Activated T-helper 1 cell treated with anti-CD3 and anti-CD28 coated beads, Interleukin-12 subunit alpha, Interleukin-12 subunit beta, Interleukin-2, Interleukin-4 antibody, amounts not matched to agents 30 ng/mL and 10 ng/mL and 1 ng/mL, durations not matched to agents 14 hours and 24 hours and 36 hours (primary cell): ENCODE results near the gene PTPRK. TPM values are rescaled to one million over a fixed set of nuclear protein-coding genes. Genes with fewer than 3 reads are reported as not detected.

ENCODE experiments used
- DNase-seq: peaks from one replicate; pipeline ENCODE4 v3.0.0; 2021; ENCODE audit warnings: low spot score
- H3K27ac Mint-ChIP-seq: one replicate; pipeline ENCODE4 v1.8.0; 2021; ENCODE audit warnings: mild to moderate bottlenecking, mixed read lengths
- H3K27me3 Mint-ChIP-seq: one replicate; pipeline ENCODE4 v1.8.0; 2022; ENCODE audit warnings: mild to moderate bottlenecking, moderate library complexity, mixed read lengths; ENCODE audit not compliant: insufficient read depth
- H3K36me3 Mint-ChIP-seq: one replicate; pipeline ENCODE4 v1.8.0; 2021; ENCODE audit warnings: low read depth, mixed read lengths
- H3K4me1 Mint-ChIP-seq: one replicate; pipeline ENCODE4 v1.8.0; 2021; ENCODE audit warnings: low read depth, mixed read lengths
- H3K4me3 Mint-ChIP-seq: one replicate; pipeline ENCODE4 v1.8.0; 2021; ENCODE audit warnings: mild to moderate bottlenecking, moderate library complexity, mixed read lengths
- H3K9me3 Mint-ChIP-seq: one replicate; pipeline ENCODE4 v1.8.0; 2021; ENCODE audit warnings: mixed read lengths
- intact Hi-C: fragments of 100-400 bp; cut with micrococcal nuclease; formaldehyde crosslinking; loops from one replicate; pipeline ENCODE4 v1.15.1; 2024
- total RNA-seq: library from RNA; stranded (reverse); gene quantifications from 2 replicates; pipeline ENCODE4 v1.2.3, GENCODE V29; 2022

PTPRK gene
- total RNA-seq, 1 donor from 2014 or later: 3.2 TPM

DNA sequence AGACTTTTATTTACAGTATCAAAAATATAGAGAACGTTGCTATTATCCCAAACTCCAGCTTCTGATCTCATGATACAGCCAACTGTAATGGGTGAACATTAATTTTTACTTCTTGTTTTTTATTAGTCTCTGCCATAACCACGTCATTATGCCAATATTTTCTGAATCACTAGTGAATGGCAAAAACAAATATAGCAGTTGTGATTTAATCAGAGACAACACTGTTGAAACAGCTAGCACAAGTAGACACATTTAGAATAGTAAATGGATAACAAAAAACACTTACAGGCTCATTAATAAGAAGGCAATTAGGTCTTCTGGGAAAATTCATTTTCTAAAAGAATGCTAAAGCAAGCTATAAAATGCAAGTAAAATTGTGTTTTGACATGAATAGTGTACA, 8.1 kb downstream of the PTPRK start:
- Mint-ChIP-seq H3K36me3 (no peaks in the 10 kb centered on the region), H3K27me3 (peaks cover 42% of the 10 kb centered on the region), H3K9me3 (no peaks in the 10 kb centered on the region), H3K27ac (no peak overlapping the region), H3K4me3 (no peak overlapping the region), H3K4me1 (no peaks in the 10 kb centered on the region)
- no peak for DNase-seq
- intact Hi-C loops: no loop called here

- DNase-seq: no peak
- Mint-ChIP-seq H3K4me3 (no peak overlapping the region), H3K27me3 (peaks cover 34% of the 10 kb centered on the region), H3K9me3 (no peaks in the 10 kb centered on the region), H3K36me3 (no peaks in the 10 kb centered on the region), H3K27ac (no peak overlapping the region), H3K4me1 (no peaks in the 10 kb centered on the region)
- intact Hi-C loops: no loop called here
These were observed 8.9 kb downstream of the PTPRK start for GRCh38 chr6:128511506-128511905.

GRCh38 chr6:128509709-128510108, 10.7 kb downstream of the PTPRK start:
- Mint-ChIP-seq H3K9me3 (no peaks in the 10 kb centered on the region), H3K27me3 (peaks cover 20% of the 10 kb centered on the region), H3K4me1 (no peaks in the 10 kb centered on the region), H3K36me3 (no peaks in the 10 kb centered on the region), H3K27ac (no peak overlapping the region), H3K4me3 (no peak overlapping the region)
- no peak for DNase-seq
- intact Hi-C loops: no loop called here

DNA sequence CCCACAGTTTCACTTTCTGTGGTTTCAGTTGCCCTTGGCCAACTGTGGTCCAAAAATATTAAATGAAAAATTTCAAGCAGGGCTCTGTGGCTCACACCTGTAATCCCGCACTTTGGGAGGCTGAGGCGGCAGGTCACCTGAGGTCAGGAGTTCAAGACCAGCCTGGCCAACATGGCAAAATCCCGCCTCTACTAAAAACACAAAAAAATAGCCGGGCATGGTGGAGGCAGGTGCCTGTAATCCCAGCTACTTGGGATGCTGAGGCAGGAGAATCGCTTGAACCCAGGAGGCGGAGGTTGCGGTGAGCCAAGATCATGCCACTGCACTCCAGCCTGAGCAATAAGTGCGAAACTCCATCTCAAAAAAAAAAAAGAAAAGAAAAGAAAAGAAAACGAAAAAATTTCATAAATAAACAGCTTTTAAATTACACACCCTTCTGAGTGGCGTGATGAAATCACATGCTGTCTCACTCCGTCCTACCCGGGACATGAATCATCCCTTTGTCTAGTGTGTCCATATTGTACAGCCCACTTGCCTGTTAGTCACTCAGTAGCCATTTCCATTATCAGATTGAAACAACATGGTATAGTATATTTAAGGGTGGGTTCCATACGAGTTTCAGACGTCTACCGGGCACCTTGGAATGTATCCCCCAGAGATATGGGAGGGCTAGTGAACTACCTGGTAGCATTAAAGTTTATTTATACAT, 11.7 kb downstream of the PTPRK start:
- H3K9me3 Mint-ChIP-seq: no peaks in the 10 kb centered on the region
- intact Hi-C loops: no loop called here
- no peak overlapping the region for H3K4me3 Mint-ChIP-seq
- H3K27me3 Mint-ChIP-seq: peaks cover 14% of the 10 kb centered on the region
- no peak overlapping the region for H3K27ac Mint-ChIP-seq
- H3K4me1 Mint-ChIP-seq: no peaks in the 10 kb centered on the region
- DNase-seq: no peak
- no peaks in the 10 kb centered on the region for H3K36me3 Mint-ChIP-seq

GRCh38 chr6:128507337-128508310, 12.8 kb downstream of the PTPRK start:
- no peaks in the 10 kb centered on the region for H3K4me1 Mint-ChIP-seq
- DNase-seq: no peak
- no peak overlapping the region for H3K27ac Mint-ChIP-seq
- H3K9me3 Mint-ChIP-seq: no peaks in the 10 kb centered on the region
- H3K4me3 Mint-ChIP-seq: no peak overlapping the region
- intact Hi-C loops: no loop called here
- no peaks in the 10 kb centered on the region for H3K36me3 Mint-ChIP-seq
- peaks cover 11% of the 10 kb centered on the region for H3K27me3 Mint-ChIP-seq

DNA sequence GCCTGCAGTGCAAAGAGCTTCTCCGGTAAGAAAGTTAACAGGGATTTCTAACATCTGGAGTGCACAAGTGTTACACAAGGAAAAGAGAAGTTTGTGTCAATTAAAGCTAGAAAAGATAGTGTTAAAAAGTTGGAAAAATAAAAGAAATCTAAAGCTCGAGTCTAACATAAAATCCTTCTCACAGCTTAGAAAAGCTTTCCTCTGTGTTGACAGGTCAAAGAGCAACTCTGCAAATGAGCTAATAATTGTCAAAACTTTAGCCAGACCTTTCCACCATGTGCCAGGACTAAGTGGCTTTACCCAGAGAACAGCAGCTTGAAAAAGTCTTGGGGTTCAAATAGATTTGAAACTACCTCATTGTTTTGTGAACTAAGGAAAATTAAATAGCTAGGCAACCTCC, 14.8 kb downstream of the PTPRK start:
- Mint-ChIP-seq H3K36me3 (no peaks in the 10 kb centered on the region), H3K27me3 (peaks cover 2% of the 10 kb centered on the region), H3K4me1 (no peaks in the 10 kb centered on the region), H3K27ac (no peak overlapping the region), H3K9me3 (no peaks in the 10 kb centered on the region), H3K4me3 (no peak overlapping the region)
- no peak for DNase-seq
- intact Hi-C loops: no loop called here

DNA sequence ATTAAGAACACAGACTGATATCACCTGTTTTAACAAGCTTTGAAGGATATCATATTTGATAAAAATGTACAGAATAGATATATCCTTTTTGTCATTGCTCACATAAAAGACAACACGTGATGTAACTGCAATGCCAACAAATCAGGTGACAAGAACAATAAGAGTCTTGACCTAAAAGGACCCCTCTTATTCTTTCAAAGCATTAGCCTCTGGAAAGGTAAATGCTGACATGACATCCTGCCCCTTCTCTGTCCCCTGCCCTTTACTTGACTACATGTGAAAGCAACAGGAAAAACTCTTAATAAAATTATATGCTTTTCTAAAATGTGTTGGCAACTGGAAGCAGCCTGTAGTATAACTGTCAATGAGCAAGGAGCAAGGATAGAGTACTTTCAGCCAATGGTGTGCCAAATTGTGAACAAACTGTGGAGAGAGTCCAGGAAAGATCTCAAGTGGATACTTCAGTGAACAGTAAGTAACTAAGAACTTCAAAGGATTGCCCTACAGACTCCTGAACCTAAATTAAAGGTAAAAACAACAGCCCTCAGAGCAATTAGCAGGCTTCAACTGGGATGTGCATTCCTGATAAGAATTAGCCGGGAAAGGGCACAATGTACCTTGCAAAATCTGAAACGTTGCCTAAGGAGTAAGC, 16.3 kb downstream of the PTPRK start:
- intact Hi-C loops: no loop called here
- Mint-ChIP-seq H3K4me1 (no peaks in the 10 kb centered on the region), H3K4me3 (no peak overlapping the region)

DNA sequence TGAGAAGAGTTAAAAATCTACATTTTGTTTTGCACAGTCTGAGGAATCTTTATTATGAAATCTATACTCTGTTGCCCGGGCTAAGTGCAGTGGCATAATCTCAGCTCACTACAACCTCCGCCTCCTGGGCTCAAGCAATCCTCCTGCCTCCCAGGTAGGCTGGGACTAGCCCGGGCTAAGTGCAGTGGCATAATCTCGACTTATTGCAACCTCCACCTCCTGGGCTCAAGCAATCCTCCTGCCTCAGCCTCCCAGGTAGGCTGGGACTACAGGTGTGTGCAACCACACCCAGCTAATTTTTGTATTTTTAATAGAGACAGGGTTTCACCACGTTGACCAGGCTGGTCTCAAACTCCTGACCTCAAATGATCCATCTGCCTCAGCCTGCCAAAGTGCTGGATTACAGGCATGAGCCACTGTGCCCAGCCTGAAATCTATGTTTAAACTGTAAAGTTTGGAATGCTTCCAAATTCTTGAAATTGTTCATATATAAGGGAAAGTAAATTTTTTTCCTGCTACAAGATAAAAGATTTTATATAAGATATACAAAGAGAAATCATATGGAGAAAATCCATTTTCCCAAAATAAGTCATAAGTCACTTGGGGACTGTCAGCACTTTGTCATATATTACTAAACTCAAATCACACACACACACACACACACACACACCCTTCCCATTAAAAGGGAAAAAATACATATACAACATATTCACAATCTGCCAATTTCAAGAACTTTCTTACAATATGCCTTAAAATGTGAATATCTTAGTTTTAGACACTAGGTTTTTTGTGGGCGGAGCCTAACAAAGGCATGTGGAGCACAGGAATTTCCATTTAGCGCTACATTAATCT, 19.4 kb downstream of the PTPRK start:
- Mint-ChIP-seq H3K36me3 (no peaks in the 10 kb centered on the region), H3K9me3 (no peaks in the 10 kb centered on the region), H3K4me3 (no peak overlapping the region), H3K4me1 (no peaks in the 10 kb centered on the region), H3K27me3 (no peaks in the 10 kb centered on the region), H3K27ac (no peak overlapping the region)
- intact Hi-C loops: no loop called here
- no peak for DNase-seq

More for the DNA sequence above, 16.3 kb downstream of the PTPRK start:
- no peaks in the 10 kb centered on the region for H3K36me3 Mint-ChIP-seq
- no peak for DNase-seq
- H3K27ac Mint-ChIP-seq: no peak overlapping the region
- peaks cover 2% of the 10 kb centered on the region for H3K27me3 Mint-ChIP-seq
- no peaks in the 10 kb centered on the region for H3K9me3 Mint-ChIP-seq

GRCh38 chr6:128500014-128500413, 20.4 kb downstream of the PTPRK start:
- no peaks in the 10 kb centered on the region for H3K36me3 Mint-ChIP-seq
- H3K27ac Mint-ChIP-seq: no peak overlapping the region
- H3K9me3 Mint-ChIP-seq: no peaks in the 10 kb centered on the region
- DNase-seq: no peak
- H3K27me3 Mint-ChIP-seq: no peaks in the 10 kb centered on the region
- H3K4me1 Mint-ChIP-seq: no peaks in the 10 kb centered on the region
- no peak overlapping the region for H3K4me3 Mint-ChIP-seq
- intact Hi-C loops: no loop called here

DNA sequence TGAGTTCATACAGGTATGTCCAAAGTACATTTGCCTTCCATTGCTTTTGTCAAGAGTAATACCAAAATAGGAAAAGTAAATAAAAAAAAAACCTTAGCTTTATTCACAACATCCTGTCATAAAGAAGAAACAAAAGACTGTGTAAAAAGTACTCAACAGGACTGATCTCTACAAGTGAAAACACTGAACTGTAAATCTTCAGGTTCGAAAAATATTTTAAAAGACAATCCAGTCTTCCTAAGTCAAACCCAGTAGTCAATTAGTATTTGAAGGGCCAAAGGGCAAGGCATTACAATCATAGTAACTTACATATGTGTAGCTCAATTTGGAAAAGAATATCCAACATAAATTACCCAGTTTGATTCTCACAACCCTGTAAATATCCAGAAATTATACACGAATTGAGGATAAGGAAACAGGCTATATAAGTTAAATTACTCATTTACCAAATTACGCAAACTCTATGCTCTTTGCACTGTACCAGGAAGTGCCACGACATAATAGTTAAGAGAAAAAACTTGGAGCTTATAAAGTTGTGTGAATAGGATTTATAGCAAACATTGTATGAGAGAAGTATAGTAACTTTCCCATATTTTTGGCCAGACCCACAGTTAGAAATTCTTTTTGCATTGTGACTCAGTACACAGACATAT, 21.2 kb downstream of the PTPRK start:
- Mint-ChIP-seq H3K4me3 (no peak overlapping the region), H3K4me1 (no peaks in the 10 kb centered on the region), H3K27me3 (peaks cover 2% of the 10 kb centered on the region), H3K27ac (no peak overlapping the region), H3K9me3 (no peaks in the 10 kb centered on the region), H3K36me3 (no peaks in the 10 kb centered on the region)
- intact Hi-C loops: no loop called here
- no peak for DNase-seq

DNA sequence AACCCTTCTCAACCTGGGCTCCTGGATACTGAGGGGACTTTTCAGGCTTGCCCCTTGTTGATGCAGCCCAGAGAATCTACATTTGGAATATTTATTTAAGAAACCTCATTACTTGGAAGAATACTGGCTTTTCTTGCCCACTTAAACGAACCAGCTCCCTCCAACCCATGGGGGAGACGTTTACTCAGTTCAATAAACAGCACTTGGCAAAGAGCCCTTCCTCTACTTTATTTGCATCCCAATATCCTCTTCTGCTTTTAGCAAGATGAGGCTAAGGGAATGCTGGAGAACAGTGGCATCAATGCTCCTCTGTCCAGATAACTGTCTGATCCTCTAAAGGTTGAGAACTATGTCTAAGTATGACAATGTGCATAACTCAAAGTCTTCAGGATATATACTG, 22.2 kb downstream of the PTPRK start:
- Mint-ChIP-seq H3K36me3 (no peaks in the 10 kb centered on the region), H3K27me3 (peaks cover 2% of the 10 kb centered on the region), H3K9me3 (no peaks in the 10 kb centered on the region), H3K27ac (no peak overlapping the region), H3K4me3 (no peak overlapping the region), H3K4me1 (no peaks in the 10 kb centered on the region)
- DNase-seq: no peak
- intact Hi-C loops: no loop called here
